ENCODE measurements around the gene NYAP2.

NYAP2 gene

GRCh38 chr2:225660262-225661131 lies 261.0 kb downstream of the NYAP2 start:
- H3K27ac ChIP-seq: no peak overlapping the region
- no peak overlapping the region for H3K4me3 ChIP-seq
- TF ChIP-seq, protein P1, sequence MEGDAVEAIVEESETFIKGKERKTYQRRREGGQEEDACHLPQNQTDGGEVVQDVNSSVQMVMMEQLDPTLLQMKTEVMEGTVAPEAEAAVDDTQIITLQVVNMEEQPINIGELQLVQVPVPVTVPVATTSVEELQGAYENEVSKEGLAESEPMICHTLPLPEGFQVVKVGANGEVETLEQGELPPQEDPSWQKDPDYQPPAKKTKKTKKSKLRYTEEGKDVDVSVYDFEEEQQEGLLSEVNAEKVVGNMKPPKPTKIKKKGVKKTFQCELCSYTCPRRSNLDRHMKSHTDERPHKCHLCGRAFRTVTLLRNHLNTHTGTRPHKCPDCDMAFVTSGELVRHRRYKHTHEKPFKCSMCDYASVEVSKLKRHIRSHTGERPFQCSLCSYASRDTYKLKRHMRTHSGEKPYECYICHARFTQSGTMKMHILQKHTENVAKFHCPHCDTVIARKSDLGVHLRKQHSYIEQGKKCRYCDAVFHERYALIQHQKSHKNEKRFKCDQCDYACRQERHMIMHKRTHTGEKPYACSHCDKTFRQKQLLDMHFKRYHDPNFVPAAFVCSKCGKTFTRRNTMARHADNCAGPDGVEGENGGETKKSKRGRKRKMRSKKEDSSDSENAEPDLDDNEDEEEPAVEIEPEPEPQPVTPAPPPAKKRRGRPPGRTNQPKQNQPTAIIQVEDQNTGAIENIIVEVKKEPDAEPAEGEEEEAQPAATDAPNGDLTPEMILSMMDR (IDR thresholded peaks at IDR 0.05): peak; percentile 64 to 71
- H3K36me3 ChIP-seq: no peaks in the 10 kb centered on the region
- no peaks in the 10 kb centered on the region for H3K9me3 ChIP-seq
- H3K27me3 ChIP-seq: no peaks in the 10 kb centered on the region
- DNase-seq: peak; percentile 73 to 78
- no peaks in the 10 kb centered on the region for H3K4me1 ChIP-seq
- intact Hi-C loops (cut with DNase I; ENCODE audit: low total_unique reads): no loop called here

DNA sequence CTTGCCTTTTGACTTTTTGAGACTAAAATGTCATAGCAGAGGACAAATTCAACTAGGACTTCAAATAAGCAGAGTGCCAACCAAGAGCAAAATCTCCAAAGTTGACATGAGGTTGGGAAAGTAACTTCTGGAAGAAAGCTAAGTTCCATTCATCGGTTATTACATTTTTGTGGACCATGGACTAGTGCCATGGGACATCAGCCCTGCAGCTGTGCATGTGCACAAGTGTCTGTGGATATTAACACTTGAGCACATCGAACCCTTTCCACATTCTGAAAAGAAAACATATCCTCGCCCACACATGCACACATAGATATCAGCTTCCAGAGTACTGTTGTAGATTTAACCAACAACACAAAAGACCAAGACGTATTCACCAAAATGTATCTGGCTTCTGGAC lies 262.6 kb downstream of the NYAP2 start:
- Histone ChIP-seq H3K27me3 (no peaks in the 10 kb centered on the region), H3K36me3 (no peaks in the 10 kb centered on the region), H3K9me3 (no peaks in the 10 kb centered on the region), H3K4me3 (no peak overlapping the region), H3K27ac (no peak overlapping the region), H3K4me1 (no peaks in the 10 kb centered on the region)
- TF ChIP-seq, protein P1 (IDR thresholded peaks at IDR 0.05): no peak
- no peak for DNase-seq
- intact Hi-C loops (cut with DNase I; ENCODE audit: low total_unique reads): no loop called here

GRCh38 chr2:225667445-225667844 lies 267.9 kb downstream of the NYAP2 start:
- Histone ChIP-seq H3K4me3 (no peak overlapping the region), H3K27me3 (no peaks in the 10 kb centered on the region), H3K4me1 (no peaks in the 10 kb centered on the region), H3K27ac (no peak overlapping the region), H3K36me3 (no peaks in the 10 kb centered on the region), H3K9me3 (no peaks in the 10 kb centered on the region)
- intact Hi-C loops (cut with DNase I; ENCODE audit: low total_unique reads): loop anchor here (5.0 kb wide), 1 partner anchor 1315 kb away; no protein-coding TSS in a partner anchor
- DNase-seq: no peak
- TF ChIP-seq, protein P1 (IDR thresholded peaks at IDR 0.05): no peak

DNA sequence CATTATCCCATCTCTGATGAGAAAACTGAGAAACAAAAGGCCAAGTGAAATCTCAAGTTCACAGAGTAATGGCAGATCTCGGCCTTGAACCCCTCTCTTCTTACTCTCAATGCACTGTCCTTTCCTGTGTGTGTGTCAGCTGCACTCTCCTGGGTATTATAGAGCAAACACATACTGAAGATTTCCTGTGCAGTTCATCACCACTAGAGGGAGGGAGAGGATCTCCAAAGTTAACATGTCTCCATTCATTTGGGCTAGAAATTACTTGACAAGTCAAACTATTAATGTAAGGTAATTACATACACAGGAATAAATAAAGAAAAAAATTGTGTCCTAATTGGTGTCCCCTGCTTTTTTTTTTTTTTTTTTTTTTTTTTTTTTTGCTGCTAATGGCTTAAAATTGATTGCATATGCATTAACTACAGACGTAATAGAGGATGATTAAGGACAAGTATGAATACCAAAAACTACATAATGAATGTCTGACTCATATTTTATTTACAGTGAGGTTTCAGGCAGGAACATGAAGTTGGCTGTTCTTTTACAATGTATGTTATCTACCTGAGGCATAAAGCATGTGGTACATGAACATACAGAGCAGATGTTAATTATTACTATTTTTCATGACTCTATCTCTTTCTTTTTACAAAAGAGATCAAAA lies 269.2 kb downstream of the NYAP2 start:
- no peaks in the 10 kb centered on the region for H3K9me3 ChIP-seq
- no peak overlapping the region for H3K27ac ChIP-seq
- no peaks in the 10 kb centered on the region for H3K4me1 ChIP-seq
- H3K27me3 ChIP-seq: no peaks in the 10 kb centered on the region
- TF ChIP-seq, protein P1 (IDR thresholded peaks at IDR 0.05): peak; percentile 54 to 57
- intact Hi-C loops (cut with DNase I; ENCODE audit: low total_unique reads): loop anchor here (5.0 kb wide), 1 partner anchor 1314 kb away; no protein-coding TSS in a partner anchor
- DNase-seq: no peak
- no peak overlapping the region for H3K4me3 ChIP-seq
- H3K36me3 ChIP-seq: no peaks in the 10 kb centered on the region

DNA sequence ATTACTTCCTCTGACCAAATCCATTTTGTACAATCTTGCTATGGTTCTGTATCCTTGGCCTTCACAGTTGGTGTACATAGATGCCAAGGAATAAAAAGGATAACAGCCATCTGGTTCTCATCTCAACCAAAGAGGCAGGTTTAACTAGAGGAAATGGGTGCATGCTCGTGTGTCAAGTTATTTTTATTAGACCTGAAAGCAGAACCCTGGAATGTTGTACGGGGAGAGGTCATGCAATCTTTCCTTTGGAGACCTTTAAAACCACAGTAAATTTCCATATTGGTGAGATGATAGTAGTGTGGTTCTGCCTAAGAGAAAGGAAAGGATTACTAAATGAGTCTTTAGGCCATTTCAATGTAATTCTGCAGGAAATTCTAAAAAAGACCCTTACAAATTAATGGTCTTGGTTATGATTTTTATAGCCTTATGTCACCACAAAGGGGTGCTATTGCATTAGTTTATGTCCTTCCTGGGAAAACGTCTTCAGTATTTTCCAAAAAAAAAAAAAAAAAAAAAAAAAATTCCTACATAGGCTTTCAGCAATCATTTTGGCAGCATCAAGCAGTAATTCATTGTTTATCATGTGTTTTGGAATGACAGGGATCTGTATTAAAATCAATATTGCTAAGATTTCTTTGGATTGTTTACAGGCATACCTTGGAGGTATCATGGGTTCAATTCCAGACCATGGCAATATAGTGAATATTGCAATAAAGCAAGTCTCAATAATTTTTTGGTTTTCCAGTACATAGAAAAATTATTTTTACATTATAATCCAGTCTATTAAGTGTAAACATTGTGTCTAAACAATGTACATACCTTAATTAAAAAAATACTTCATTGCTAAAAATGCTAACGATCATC lies 270.8 kb downstream of the NYAP2 start:
- no peak for DNase-seq
- no peaks in the 10 kb centered on the region for H3K36me3 ChIP-seq
- intact Hi-C loops (cut with DNase I; ENCODE audit: low total_unique reads): loop anchor here (5.0 kb wide), 2 partner anchors 127 to 1137 kb away; no protein-coding TSS in a partner anchor
- no peaks in the 10 kb centered on the region for H3K27me3 ChIP-seq
- H3K27ac ChIP-seq: no peak overlapping the region
- no peaks in the 10 kb centered on the region for H3K4me1 ChIP-seq
- no peak overlapping the region for H3K4me3 ChIP-seq
- TF ChIP-seq, protein P1 (IDR thresholded peaks at IDR 0.05): peak; percentile 44 to 55
- H3K9me3 ChIP-seq: no peaks in the 10 kb centered on the region
